Vagina (tissue), 2 donors: ENCODE data around the gene SLC7A14.

Experiments used
- CTCF ChIP-seq, 3 experiments: fragments of 450-650 bp in 2 of 3; fragments of 200-600 bp in 1 of 3; sonication (generic) in 1 of 3; IDR thresholded peaks; one replicate each; pipeline ENCODE4 v1.5.1; 2017 to 2019; ENCODE audit warnings: antibody characterized with exemption in 3 of 3, mild to moderate bottlenecking in 2 of 3, moderate library complexity in 2 of 3
- POLR2A ChIP-seq, 2 donors: fragments of 450-650 bp; IDR thresholded peaks; one replicate each; pipeline ENCODE4 v1.6.1; 2017; ENCODE audit warnings: antibody characterized with exemption in 2 of 2, mild to moderate bottlenecking in 2 of 2, moderate library complexity in 2 of 2
- POLR2AphosphoS5 ChIP-seq, 2 donors: sonication (generic); formaldehyde crosslinking; IDR thresholded peaks; one replicate each; pipeline ENCODE4 v1.9.0; 2017; ENCODE audit warnings: antibody characterized with exemption in 2 of 2, mild to moderate bottlenecking in 2 of 2, low read depth in 1 of 2; ENCODE audit not compliant: insufficient read depth in 1 of 2

DNA sequence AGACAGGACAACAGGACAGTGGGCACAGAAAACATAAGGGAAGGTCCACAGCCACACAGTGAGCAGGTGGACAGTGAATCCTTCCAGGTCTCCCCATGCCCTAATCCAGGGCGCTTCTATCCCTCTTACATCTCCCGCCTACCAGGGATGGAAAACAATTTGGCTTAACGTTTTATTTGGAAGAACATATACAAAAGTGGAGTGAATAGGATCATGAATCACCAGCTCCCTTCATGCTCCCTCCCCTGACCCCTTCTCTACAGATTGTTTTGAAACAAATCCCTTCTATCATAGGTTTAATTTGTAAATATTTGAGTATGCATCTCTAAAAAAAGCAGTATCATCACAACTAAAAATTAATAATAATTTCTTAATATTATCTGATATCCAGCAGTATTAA, 114.7 kb downstream of the SLC7A14 start:
- TF ChIP-seq POLR2A (IDR thresholded peaks at IDR 0.05): no peak
- no peak for TF ChIP-seq CTCF (IDR thresholded peaks at IDR 0.05)
- TF ChIP-seq POLR2AphosphoS5 (IDR thresholded peaks at IDR 0.05; ENCODE audit: insufficient read depth in 1 of 2, low read depth in 1 of 2): no peak
